Endothelial cell of umbilical vein (primary cell): ENCODE data around the gene TCF7L2.

Experiments
- CTCF ChIP-seq, 2 donors: IDR thresholded peaks; 1 replicate in 1 of 2; 2 replicates in 1 of 2; pipeline ENCODE4 v1.5.1; 2011; ENCODE audit warnings: low read length in 2 of 2, mild to moderate bottlenecking in 2 of 2, moderate library complexity in 2 of 2, control low read depth in 1 of 2, inconsistent platforms in 1 of 2, low read depth in 1 of 2; ENCODE audit not compliant: insufficient read depth in 1 of 2; ENCODE audit errors: extremely low read depth in 1 of 2
- EZH2 ChIP-seq: IDR thresholded peaks from 2 replicates; pipeline ENCODE4 v1.6.1; 2012; ENCODE audit warnings: borderline replicate concordance, low read depth, mild to moderate bottlenecking, moderate library complexity, low read length, inconsistent platforms; ENCODE audit not compliant: severe bottlenecking
- POLR2A ChIP-seq: IDR thresholded peaks from 2 replicates; pipeline ENCODE4 v1.6.1; 2012; ENCODE audit warnings: low read depth, mild to moderate bottlenecking, control low read depth, low read length

GRCh38 chr10:112902730-112903129 is 47.3 kb upstream of the TCF7L2 start:
- TF ChIP-seq CTCF (IDR thresholded peaks at IDR 0.05; ENCODE audit: extremely low read depth in 1 of 2, insufficient read depth in 1 of 2, low read depth in 1 of 2, low read length in 2 of 2) (no peak), EZH2 (no peak), POLR2A (no peak)
